HG02981 (cell line): ENCODE measurements around the gene ATP2B1.
A peak's percentile ranks its signal among the peaks of the same experiment; 100 is the strongest.

Experiments used
- ATAC-seq: cut with Tn5 transposase; IDR thresholded peaks from one replicate; pipeline ENCODE4 v1.9.1; 2021; ENCODE audit warnings: mild to moderate bottlenecking, moderate library complexity; ENCODE audit not compliant: unreplicated experiment

ATP2B1 gene

DNA sequence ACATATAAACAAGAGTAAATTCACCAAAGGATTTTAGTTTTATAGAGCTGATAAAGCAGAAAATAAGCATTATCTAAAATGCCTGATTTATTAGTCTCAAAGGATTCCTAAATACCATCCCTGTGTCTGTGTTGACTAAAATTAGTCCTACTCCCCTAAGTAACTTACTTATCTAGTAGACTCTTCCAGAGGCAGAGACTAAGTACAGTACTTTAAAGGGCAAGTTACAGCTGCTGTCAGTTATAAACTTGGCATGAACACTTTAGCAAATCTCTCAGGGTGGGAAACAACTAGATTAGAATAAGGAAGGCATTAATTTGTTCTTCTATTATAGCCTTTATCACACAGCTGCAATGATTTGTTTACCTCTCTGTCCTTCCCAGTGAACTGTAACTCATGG lies 46.0 kb downstream of the ATP2B1 start:
- no peak for ATAC-seq

GRCh38 chr12:89661706-89662330 lies 46.8 kb downstream of the ATP2B1 start:
- peak; percentile 39 for ATAC-seq

- ATAC-seq = no peak
Measured at GRCh38 chr12:89657739-89658138, 50.9 kb downstream of the ATP2B1 start.

- no peak for ATAC-seq
Measured at GRCh38 chr12:89657066-89657465, 51.6 kb downstream of the ATP2B1 start.

- no peak for ATAC-seq
Measured at GRCh38 chr12:89655841-89656240, 52.8 kb downstream of the ATP2B1 start.

DNA sequence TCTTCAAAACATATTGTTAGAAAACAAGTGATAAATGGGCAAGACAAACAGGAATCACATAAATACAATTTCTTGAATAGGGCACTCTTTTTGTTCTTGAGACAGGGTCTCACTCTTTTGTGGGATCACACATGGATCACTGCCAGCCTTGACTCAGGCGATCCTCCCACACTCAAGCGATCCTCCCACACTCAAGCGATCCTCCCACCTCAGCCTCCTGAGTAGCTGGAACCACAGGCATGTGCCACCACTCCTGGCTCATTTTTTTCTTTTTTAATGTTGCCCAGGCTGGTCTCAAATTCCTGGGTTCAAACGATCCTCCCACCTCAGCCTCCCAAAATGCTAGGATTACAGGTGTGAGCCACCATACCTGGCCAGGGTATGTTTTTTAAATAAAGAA lies 57.4 kb downstream of the ATP2B1 start:
- no peak for ATAC-seq

GRCh38 chr12:89650239-89650638 lies 58.4 kb downstream of the ATP2B1 start:
- no peak for ATAC-seq

GRCh38 chr12:89649820-89650219 lies 58.8 kb downstream of the ATP2B1 start:
- no peak for ATAC-seq

GRCh38 chr12:89649139-89649538 lies 59.5 kb downstream of the ATP2B1 start:
- no peak for ATAC-seq

DNA sequence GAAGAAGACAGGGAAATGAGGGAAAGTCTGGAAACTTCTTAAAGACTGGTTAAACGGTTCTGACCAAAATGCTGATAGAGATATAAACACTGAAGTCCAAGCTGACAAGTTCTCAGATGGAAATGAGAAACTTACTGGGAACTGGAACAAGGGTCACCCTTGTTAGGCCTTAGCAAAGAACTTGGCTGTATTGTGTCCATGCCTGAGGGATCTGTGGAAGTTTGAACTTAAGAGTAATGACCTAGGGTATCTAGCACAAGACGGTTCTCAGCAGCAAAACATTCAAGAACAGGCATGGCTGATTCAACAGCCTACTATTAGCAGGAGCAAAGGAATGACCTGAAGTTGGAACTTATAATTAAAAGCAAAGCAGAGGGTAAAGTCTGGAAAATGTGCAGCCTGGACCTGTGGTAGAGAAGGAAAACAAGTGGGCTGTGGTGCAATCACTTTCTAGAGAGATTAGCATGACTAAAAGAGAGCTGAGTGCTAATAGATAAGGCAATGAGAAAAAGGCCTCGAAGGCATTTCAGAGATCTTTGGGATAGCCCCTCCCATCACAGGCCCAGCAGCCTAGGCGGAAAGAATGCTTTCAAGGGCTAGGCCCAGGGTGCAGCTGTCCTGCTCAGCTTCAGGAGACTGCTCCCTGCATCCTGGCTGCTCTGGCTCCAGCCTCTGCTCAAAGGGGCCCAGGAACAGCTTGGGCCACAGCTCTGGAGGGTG lies 60.3 kb downstream of the ATP2B1 start:
- no peak for ATAC-seq

- ATAC-seq = no peak
Measured at GRCh38 chr12:89645434-89645833, 63.2 kb downstream of the ATP2B1 start.

DNA sequence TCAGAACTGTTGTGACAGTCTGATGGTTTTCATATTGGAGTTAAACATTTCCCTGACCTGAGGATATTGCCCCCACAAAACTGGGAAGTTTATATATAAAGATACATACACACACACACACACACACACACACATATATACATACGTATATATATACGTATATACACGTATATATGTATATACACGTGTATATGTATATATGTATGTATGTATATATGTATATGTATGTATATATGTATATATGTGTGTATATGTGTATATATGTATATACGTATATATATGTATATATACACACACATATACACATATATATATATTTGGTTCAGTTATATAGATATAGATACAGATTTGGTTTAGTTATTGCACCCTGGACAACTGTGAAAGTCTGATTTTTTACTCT lies 65.7 kb downstream of the ATP2B1 start:
- ATAC-seq = no peak

GRCh38 chr12:89636776-89637160 lies 71.9 kb downstream of the ATP2B1 start:
- no peak for ATAC-seq

DNA sequence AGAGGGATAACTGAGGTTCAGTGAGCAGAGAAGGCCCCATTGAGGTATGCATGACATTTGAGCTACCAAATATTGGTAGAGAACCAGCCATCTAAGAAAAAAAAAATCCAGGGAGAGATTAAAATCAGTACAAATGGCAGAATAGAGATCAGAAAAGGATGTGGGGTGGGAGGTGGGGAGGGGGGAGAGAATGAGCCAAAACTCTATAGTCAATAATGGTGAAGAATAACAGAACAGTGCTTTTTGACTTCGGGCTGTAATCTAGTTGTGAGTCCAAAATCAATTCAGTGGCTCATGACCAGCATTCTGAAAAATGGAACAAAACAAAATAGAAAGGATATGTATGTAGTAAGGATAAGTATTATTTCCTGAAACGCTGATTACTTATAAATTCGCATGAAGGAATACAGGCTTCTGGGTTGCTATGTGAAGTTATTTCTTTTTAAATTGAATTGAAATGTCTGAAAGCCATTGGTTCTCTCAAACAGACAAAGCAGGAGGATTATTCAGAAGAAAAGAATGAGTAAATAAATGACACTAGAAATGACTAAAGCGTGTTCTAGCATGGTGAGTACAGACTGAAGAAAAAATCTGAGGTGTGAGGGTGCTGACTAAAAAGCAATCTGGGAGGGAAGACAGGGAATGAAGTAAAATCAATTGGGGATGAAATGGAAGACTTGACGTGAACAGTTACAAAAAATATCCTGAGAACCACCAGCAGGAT lies 72.4 kb downstream of the ATP2B1 start:
- no peak for ATAC-seq

DNA sequence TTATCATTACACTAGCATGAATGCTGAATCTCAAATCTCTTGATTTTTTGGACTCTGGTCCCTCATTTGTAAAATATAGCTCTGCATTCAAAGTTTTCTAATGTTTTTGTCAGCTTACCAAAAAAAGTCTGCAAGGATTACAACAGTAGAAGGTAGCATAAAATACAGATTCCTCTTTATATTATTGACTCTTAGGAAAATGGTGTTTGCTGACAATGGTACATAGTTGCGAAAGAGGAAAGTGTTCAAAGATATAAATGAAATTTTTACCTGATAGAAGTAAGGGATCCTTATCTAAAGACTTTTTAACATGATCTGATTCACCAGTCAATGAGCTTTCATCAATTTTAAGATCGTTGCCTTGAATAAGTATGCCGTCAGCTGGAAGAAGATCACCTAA lies 74.1 kb downstream of the ATP2B1 start:
- ATAC-seq = no peak

GRCh38 chr12:89632778-89633177 lies 75.9 kb downstream of the ATP2B1 start:
- no peak for ATAC-seq

DNA sequence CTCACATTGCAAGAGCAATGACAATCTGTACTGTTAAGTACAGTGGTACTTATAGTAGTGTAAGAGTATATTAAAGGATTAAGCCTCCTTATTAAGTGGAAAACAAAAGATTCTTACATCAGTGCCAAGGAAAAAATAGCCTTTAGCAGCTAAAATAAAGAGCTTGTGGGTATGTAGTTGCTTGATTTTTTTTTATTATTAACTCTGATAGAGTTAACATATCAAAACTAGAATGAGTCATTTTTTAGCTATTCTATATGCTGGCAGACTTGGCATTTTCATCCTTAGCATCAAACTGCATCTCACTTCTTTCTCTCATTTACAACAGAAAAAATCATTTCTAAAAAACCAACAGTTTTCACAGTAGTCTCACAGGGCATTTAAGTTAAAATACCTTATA lies 86.5 kb downstream of the ATP2B1 start:
- ATAC-seq = no peak

GRCh38 chr12:89621521-89621920 lies 87.1 kb downstream of the ATP2B1 start:
- ATAC-seq = no peak

DNA sequence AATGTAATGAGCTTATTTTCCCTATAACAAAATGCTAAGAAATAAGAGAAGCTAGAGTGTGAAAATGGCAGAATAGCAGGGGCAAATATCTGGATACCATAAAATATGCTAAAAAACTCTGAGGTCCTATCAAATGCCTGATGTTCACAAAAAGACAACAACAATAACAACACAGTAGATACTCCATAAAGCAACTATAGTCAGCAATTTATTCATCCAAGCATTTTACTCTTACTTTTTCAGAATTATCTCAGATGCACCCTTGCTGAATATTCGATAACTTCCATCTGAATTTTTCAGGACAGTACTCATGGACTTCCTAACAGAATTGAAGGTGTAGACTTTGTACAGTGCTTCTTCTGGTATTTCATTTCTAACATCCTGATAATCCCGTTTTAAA lies 88.9 kb downstream of the ATP2B1 start:
- ATAC-seq = no peak

DNA sequence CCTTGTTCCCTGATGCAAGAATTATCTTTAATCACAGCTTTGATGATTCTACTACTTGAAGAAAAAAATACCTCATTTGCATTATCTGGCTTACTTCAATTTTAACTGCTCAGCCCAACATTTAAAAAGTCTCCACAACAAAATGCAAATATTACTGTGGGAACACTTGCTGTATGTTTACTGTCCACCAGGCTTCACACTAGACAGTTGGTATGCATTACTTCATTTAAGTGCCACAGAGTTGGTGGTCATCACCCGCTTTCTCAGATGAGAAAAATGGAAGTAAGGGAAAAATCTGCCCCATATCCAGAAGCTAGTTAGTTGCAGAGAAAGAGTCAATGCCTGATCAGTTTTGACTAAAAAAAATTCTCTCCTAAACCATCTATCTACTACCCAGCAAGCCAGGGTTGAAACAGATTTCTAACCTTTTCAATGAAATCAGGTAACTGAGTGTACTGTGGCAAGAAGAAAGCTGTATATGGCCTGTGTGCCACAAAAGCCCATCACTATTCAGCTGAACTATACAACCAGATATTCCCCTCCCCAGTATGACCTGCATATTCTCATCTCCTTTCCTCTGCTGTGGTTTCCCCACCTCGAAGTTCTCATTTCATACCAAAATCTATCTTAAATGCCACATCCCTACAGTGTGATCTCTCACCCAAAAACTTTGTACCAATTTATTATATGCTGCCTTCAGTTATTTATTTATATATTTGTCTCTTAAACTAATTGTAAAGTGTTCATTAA lies 90.3 kb downstream of the ATP2B1 start:
- no peak for ATAC-seq

- ATAC-seq = no peak
Measured at GRCh38 chr12:89610366-89610765, 98.3 kb downstream of the ATP2B1 start.
